Upper lobe of left lung (tissue), 6 donors: ENCODE measurements around the gene MCFD2. TPM values are rescaled to one million over a fixed set of nuclear protein-coding genes. Genes with fewer than 3 reads are reported as not detected.

Source experiments
- ATAC-seq, 2 donors: fragments of 200-7000 bp; cut with Tn5 transposase; one replicate each; pipeline ENCODE4 v1.9.1; 2022; ENCODE audit warnings: mild to moderate bottlenecking in 2 of 2, moderate library complexity in 2 of 2; ENCODE audit not compliant: low FRiP score in 2 of 2
- DNase-seq, 2 donors: peaks; one replicate each; pipeline ENCODE4 v3.0.0-alpha.2; 2019 to 2020
- H3K27ac ChIP-seq, 4 donors: fragments of 200-600 bp; sonication (generic); one replicate each; pipeline ENCODE4 v1.5.1; 2016 to 2019
- H3K27me3 ChIP-seq, 4 donors: fragments of 200-600 bp; sonication (generic); one replicate each; pipeline ENCODE4 v1.5.1; 2017 to 2019
- H3K36me3 ChIP-seq, 4 donors: fragments of 200-600 bp; sonication (generic); one replicate each; pipeline ENCODE4 v1.5.1; 2016 to 2019
- H3K4me1 ChIP-seq, 4 donors: fragments of 200-600 bp; sonication (generic); one replicate each; pipeline ENCODE4 v1.5.1; 2018 to 2019
- H3K4me3 ChIP-seq, 4 donors: fragments of 200-600 bp; sonication (generic); one replicate each; pipeline ENCODE4 v1.5.1; 2017 to 2019; ENCODE audit warnings: mild to moderate bottlenecking in 2 of 4, moderate library complexity in 1 of 4
- H3K9me3 ChIP-seq, 4 donors: fragments of 200-600 bp; sonication (generic); one replicate each; pipeline ENCODE4 v1.5.1; 2018 to 2019
- CTCF ChIP-seq, 6 experiments: fragments of 450-650 bp in 4 of 6; fragments of 200-600 bp in 2 of 6; sonication (generic) in 2 of 6; IDR thresholded peaks; one replicate each; pipeline ENCODE4 v1.5.1; 2016 to 2019; ENCODE audit warnings: antibody characterized with exemption in 6 of 6
- EP300 ChIP-seq, 4 donors: sonication (generic); formaldehyde crosslinking; IDR thresholded peaks; one replicate each; pipeline ENCODE4 v1.5.1; 2017; ENCODE audit warnings: antibody characterized with exemption in 4 of 4, control low read depth in 2 of 4
- POLR2A ChIP-seq, 4 donors: fragments of 450-650 bp; IDR thresholded peaks; one replicate each; pipeline ENCODE4 v1.5.1; 2016 to 2017; ENCODE audit warnings: antibody characterized with exemption in 4 of 4, mild to moderate bottlenecking in 2 of 4
- POLR2AphosphoS5 ChIP-seq, 2 donors: sonication (generic); formaldehyde crosslinking; IDR thresholded peaks; one replicate each; pipeline ENCODE4 v1.5.1; 2017; ENCODE audit warnings: antibody characterized with exemption in 2 of 2
- WGBS, 2 donors: methylation state at CpG; one replicate each; pipeline ENCODE4 v1.1.5; 2017 to 2018; 5-methylcytosine and 5-hydroxymethylcytosine counted together
- total RNA-seq, 6 donors: library from RNA; depleted of rRNA in 4 of 6; stranded (reverse); fragments of >200 nt in 4 of 6; gene quantifications; one replicate each; pipeline versions ENCODE4 v1.1.0 to v1.2.1, GENCODE V29; 2016 to 2021
- donor health status: DM: no; HTN: no; CAD: no; lungs with moderate emphysema.
- donor health status: DM: no; HTN: yes; CAD: no; lungs with severe emphysema.

Gene MCFD2
- total RNA-seq, 6 donors from 2014 or later = 16.8 to 102 (median 77.5) TPM

- H3K27me3 ChIP-seq = no peaks in the 10 kb centered on the region
- peaks cover 14 to 31% (median 16%) of the 10 kb centered on the region in 4 donors for H3K4me1 ChIP-seq
- H3K4me3 ChIP-seq = no peak overlapping the region
- ATAC-seq = no peak
- TF ChIP-seq POLR2A (IDR thresholded peaks at IDR 0.05) = no peak
- WGBS, 2 donors = 95 to 100% methylated on average over 2 of the region's 2 CpGs
- H3K9me3 ChIP-seq = no peaks in the 10 kb centered on the region
- no peak for DNase-seq
- H3K27ac ChIP-seq = peak overlapping the region in 2 of 4 donors; percentile 1 to 57
- peaks cover 3 to 35% (median 15%) of the 10 kb centered on the region in 4 donors for H3K36me3 ChIP-seq
These were observed 47.1 kb upstream of the MCFD2 start for GRCh38 chr2:46962751-46963150.

GRCh38 chr2:46960618-46961017 lies 45.0 kb upstream of the MCFD2 start:
- peaks cover 6 to 17% (median 12%) of the 10 kb centered on the region in 4 donors for H3K4me1 ChIP-seq
- no peak for TF ChIP-seq EP300 (IDR thresholded peaks at IDR 0.05)
- TF ChIP-seq POLR2A (IDR thresholded peaks at IDR 0.05) = no peak
- no peak for TF ChIP-seq POLR2AphosphoS5 (IDR thresholded peaks at IDR 0.05)
- TF ChIP-seq CTCF (IDR thresholded peaks at IDR 0.05) = no peak
- 100% methylated on average over 1 to 2 of the region's 2 CpGs for WGBS, 2 donors
- H3K4me3 ChIP-seq = no peak overlapping the region
- H3K27me3 ChIP-seq = no peaks in the 10 kb centered on the region
- no peak overlapping the region for H3K27ac ChIP-seq
- H3K9me3 ChIP-seq = no peaks in the 10 kb centered on the region
- ATAC-seq (no peak), DNase-seq (no peak)
- peaks cover 14 to 54% (median 31%) of the 10 kb centered on the region in 4 donors for H3K36me3 ChIP-seq

GRCh38 chr2:46958431-46959017 lies 42.9 kb upstream of the MCFD2 start:
- ATAC-seq = no peak
- no peaks in the 10 kb centered on the region for H3K27me3 ChIP-seq
- H3K4me1 ChIP-seq = peaks cover 0 to 16% (median 8%) of the 10 kb centered on the region in 4 donors
- peaks cover 14 to 54% (median 35%) of the 10 kb centered on the region in 4 donors for H3K36me3 ChIP-seq
- no peak overlapping the region for H3K27ac ChIP-seq
- WGBS, 2 donors = 95 to 100% methylated on average over 2 to 17 of the region's 17 CpGs
- no peak overlapping the region for H3K4me3 ChIP-seq
- H3K9me3 ChIP-seq = no peaks in the 10 kb centered on the region
- no peak for TF ChIP-seq POLR2AphosphoS5 (IDR thresholded peaks at IDR 0.05)
- TF ChIP-seq POLR2A (IDR thresholded peaks at IDR 0.05) = no peak
- TF ChIP-seq EP300 (IDR thresholded peaks at IDR 0.05) = no peak
- no peak for TF ChIP-seq CTCF (IDR thresholded peaks at IDR 0.05)
- peak in 1 of 2 donors; percentile 74 for DNase-seq

- ATAC-seq = no peak
- H3K27me3 ChIP-seq = no peaks in the 10 kb centered on the region
- TF ChIP-seq CTCF (IDR thresholded peaks at IDR 0.05) (no peak), POLR2A (IDR thresholded peaks at IDR 0.05) (no peak), POLR2AphosphoS5 (IDR thresholded peaks at IDR 0.05) (no peak), EP300 (IDR thresholded peaks at IDR 0.05) (no peak)
- H3K4me1 ChIP-seq = peaks cover 0 to 16% (median 5%) of the 10 kb centered on the region in 4 donors
- no peak overlapping the region for H3K4me3 ChIP-seq
- WGBS, 2 donors = 86 to 87% methylated on average over 7 to 10 of the region's 10 CpGs
- H3K9me3 ChIP-seq = no peaks in the 10 kb centered on the region
- peak in 1 of 2 donors; percentile 50 for DNase-seq
- H3K36me3 ChIP-seq = peaks cover 14 to 66% (median 41%) of the 10 kb centered on the region in 4 donors
- peak overlapping the region in 1 of 4 donors; percentile 15 for H3K27ac ChIP-seq
These were observed 41.5 kb upstream of the MCFD2 start for GRCh38 chr2:46956981-46957531.

GRCh38 chr2:46955764-46956163 lies 40.2 kb upstream of the MCFD2 start:
- ATAC-seq = no peak
- Histone ChIP-seq H3K27me3 (no peaks in the 10 kb centered on the region), H3K36me3 (peaks cover 14 to 71% (median 48%) of the 10 kb centered on the region in 4 donors), H3K4me3 (no peak overlapping the region), H3K27ac (peak overlapping the region; percentile 56 to 72 (median 62)), H3K4me1 (peaks cover 0 to 16% (median 8%) of the 10 kb centered on the region in 4 donors), H3K9me3 (no peaks in the 10 kb centered on the region)
- DNase-seq = no peak
- TF ChIP-seq POLR2A (IDR thresholded peaks at IDR 0.05) (no peak), CTCF (IDR thresholded peaks at IDR 0.05) (no peak), POLR2AphosphoS5 (IDR thresholded peaks at IDR 0.05) (no peak)
- 95 to 100% methylated on average over 3 to 4 of the region's 4 CpGs for WGBS, 2 donors
